Measurements from ENCODE around the gene BIRC6.

The BIRC6 gene

DNA sequence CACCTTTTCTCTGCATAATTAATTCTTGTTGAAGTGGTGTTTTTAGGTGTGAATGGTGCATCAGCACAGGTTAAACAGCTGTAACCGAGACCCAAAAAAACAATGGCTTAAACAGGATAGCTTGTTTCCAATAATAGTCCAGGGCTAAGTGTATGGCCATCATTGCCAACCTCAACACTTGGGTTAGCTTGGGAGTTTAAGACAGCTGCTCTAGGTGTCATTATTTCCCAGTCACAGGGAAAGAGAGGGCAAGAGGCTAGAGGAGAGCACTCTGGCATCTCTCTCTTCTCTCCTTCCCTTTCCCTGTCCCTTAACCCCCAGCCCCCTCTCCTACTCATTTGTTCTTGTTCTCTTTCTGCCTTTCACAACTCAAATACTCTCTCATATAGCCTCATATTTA, 21.1 kb downstream of the BIRC6 start:
- no peak overlapping the region for H2BK5ac ChIP-seq (ENCODE audit: low read length)
- H3K27me3 ChIP-seq (ENCODE audit: insufficient read depth, low read length, poor library complexity): no peaks in the 10 kb centered on the region
- peaks cover 7% of the 10 kb centered on the region for H3K79me1 ChIP-seq (ENCODE audit: low read length)
- no peak overlapping the region for H2AK5ac ChIP-seq (ENCODE audit: low read length)
- H3K4me3 ChIP-seq (ENCODE audit: low read length): no peak overlapping the region
- H3K4me2 ChIP-seq (ENCODE audit: low read length): no peak overlapping the region
- H4K8ac ChIP-seq (ENCODE audit: low read depth, low read length): no peak overlapping the region
- H3K23ac ChIP-seq (ENCODE audit: low read length): no peak overlapping the region
- no peak for DNase-seq
- H3K79me2 ChIP-seq (ENCODE audit: control insufficient read depth, insufficient read depth, low read length): peaks cover 28% of the 10 kb centered on the region
- H3K4me1 ChIP-seq (ENCODE audit: control insufficient read depth, low read depth, low read length): peaks cover 5% of the 10 kb centered on the region
- no peak overlapping the region for H3K27ac ChIP-seq (ENCODE audit: low read depth, low read length)
- H4K5ac ChIP-seq (ENCODE audit: low read length): no peak overlapping the region
- no CpG with 5 or more reads among the region's 1 CpG for WGBS (ENCODE audit: extremely low coverage, insufficient coverage, low lambda C conversion rate)
- H3K36me3 ChIP-seq (ENCODE audit: control insufficient read depth, insufficient read depth, low read length): peaks cover 2% of the 10 kb centered on the region
- no peak overlapping the region for H3K4ac ChIP-seq (ENCODE audit: low read depth, low read length)
- no peak overlapping the region for H2BK15ac ChIP-seq (replicated peaks; ENCODE audit: low read depth)
- H3K56ac ChIP-seq (ENCODE audit: low read length): no peak overlapping the region
- H3K9ac ChIP-seq (ENCODE audit: low read length): no peak overlapping the region
- H3K18ac ChIP-seq (ENCODE audit: low read length): no peak overlapping the region
- H2BK120ac ChIP-seq (ENCODE audit: low read depth, low read length): no peak overlapping the region

DNA sequence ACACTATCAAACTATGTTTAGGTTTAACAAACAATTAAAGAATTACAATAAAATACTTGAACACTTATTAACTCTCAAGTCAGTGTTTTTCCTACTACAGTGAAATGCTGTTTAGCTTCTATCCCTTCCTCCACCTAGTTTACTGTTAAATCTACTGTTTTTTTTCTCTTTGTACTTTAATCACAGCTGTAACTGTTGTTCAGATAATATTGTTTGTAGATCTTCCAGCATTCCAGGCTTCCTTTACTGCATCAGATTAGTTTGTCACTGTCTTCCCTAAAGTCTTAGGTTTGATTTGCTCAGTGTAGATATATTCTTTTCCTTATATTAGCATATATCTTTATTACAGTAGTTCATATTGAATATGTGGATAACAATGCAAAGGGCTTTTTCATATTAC, 22.5 kb downstream of the BIRC6 start:
- Histone ChIP-seq H2BK120ac (ENCODE audit: low read depth, low read length) (no peak overlapping the region), H4K5ac (ENCODE audit: low read length) (no peak overlapping the region), H2BK5ac (ENCODE audit: low read length) (no peak overlapping the region), H3K27me3 (ENCODE audit: insufficient read depth, low read length, poor library complexity) (no peaks in the 10 kb centered on the region), H3K9ac (ENCODE audit: low read length) (no peak overlapping the region), H3K4me1 (ENCODE audit: control insufficient read depth, low read depth, low read length) (peaks cover 5% of the 10 kb centered on the region), H3K4me2 (ENCODE audit: low read length) (no peak overlapping the region), H3K56ac (ENCODE audit: low read length) (no peak overlapping the region), H3K4ac (ENCODE audit: low read depth, low read length) (no peak overlapping the region), H3K23ac (ENCODE audit: low read length) (no peak overlapping the region), H3K36me3 (ENCODE audit: control insufficient read depth, insufficient read depth, low read length) (peaks cover 2% of the 10 kb centered on the region), H4K8ac (ENCODE audit: low read depth, low read length) (no peak overlapping the region), H3K79me2 (ENCODE audit: control insufficient read depth, insufficient read depth, low read length) (peaks cover 18% of the 10 kb centered on the region), H3K79me1 (ENCODE audit: low read length) (peaks cover 10% of the 10 kb centered on the region), H2AK5ac (ENCODE audit: low read length) (no peak overlapping the region), H3K4me3 (ENCODE audit: low read length) (no peak overlapping the region), H2BK15ac (replicated peaks; ENCODE audit: low read depth) (no peak overlapping the region), H3K18ac (ENCODE audit: low read length) (no peak overlapping the region), H3K27ac (ENCODE audit: low read depth, low read length) (no peak overlapping the region)
- peak; percentile 42 for DNase-seq

DNA sequence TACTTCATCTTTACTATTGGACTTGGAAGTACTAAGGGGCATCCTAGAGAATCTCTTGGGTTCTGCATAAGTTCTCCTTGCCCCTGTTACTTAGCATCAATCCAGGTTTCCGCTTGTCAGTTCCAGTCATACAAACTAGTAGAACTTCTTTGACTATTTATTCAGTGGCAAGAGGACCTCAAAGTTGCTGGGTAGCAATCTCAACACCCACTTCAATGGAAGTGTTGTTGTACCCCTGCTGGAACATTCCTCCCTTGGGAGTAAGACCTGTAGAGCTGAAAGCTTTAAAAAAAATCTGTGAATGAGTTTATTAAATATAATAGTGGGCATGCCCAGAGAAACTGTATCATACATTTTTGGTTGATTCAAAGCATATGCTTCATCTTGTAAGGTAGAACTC, 27.0 kb downstream of the BIRC6 start:
- Histone ChIP-seq H4K8ac (ENCODE audit: low read depth, low read length) (no peak overlapping the region), H4K5ac (ENCODE audit: low read length) (no peak overlapping the region), H3K18ac (ENCODE audit: low read length) (no peak overlapping the region), H3K4me2 (ENCODE audit: low read length) (no peak overlapping the region), H3K79me1 (ENCODE audit: low read length) (peaks cover 13% of the 10 kb centered on the region), H3K36me3 (ENCODE audit: control insufficient read depth, insufficient read depth, low read length) (peaks cover 2% of the 10 kb centered on the region), H3K23ac (ENCODE audit: low read length) (no peak overlapping the region), H3K4me3 (ENCODE audit: low read length) (no peak overlapping the region), H2AK5ac (ENCODE audit: low read length) (no peak overlapping the region), H3K27me3 (ENCODE audit: insufficient read depth, low read length, poor library complexity) (no peaks in the 10 kb centered on the region), H3K79me2 (ENCODE audit: control insufficient read depth, insufficient read depth, low read length) (peaks cover 5% of the 10 kb centered on the region), H2BK15ac (replicated peaks; ENCODE audit: low read depth) (no peak overlapping the region), H3K56ac (ENCODE audit: low read length) (no peak overlapping the region), H2BK5ac (ENCODE audit: low read length) (no peak overlapping the region), H2BK120ac (ENCODE audit: low read depth, low read length) (no peak overlapping the region), H3K4me1 (ENCODE audit: control insufficient read depth, low read depth, low read length) (peaks cover 3% of the 10 kb centered on the region), H3K9ac (ENCODE audit: low read length) (no peak overlapping the region), H3K27ac (ENCODE audit: low read depth, low read length) (no peak overlapping the region), H3K4ac (ENCODE audit: low read depth, low read length) (no peak overlapping the region)
- no CpG with 5 or more reads among the region's 1 CpG for WGBS (ENCODE audit: extremely low coverage, insufficient coverage, low lambda C conversion rate)
- no peak for DNase-seq

DNA sequence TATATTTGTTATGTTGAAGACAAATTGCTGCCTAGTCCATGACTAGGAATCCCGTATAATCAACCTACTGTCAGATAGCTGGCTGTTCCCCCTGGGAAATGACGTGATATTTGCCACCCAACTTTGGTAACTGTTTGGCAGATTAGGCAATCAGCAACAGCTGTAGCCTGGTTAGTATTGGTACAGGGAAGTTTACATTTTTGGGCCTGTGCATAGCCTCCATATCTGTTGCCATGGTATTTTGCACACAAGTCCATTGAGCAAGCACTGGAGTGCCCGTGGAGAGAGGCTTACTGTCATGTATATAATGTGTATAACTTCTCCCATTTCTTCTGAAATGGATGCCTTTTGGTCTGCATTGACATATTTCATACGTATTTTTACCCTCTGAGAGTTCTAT, 27.7 kb downstream of the BIRC6 start:
- Histone ChIP-seq H4K8ac (ENCODE audit: low read depth, low read length) (no peak overlapping the region), H4K5ac (ENCODE audit: low read length) (no peak overlapping the region), H3K4me3 (ENCODE audit: low read length) (no peak overlapping the region), H3K4me1 (ENCODE audit: control insufficient read depth, low read depth, low read length) (peaks cover 3% of the 10 kb centered on the region), H3K79me1 (ENCODE audit: low read length) (peaks cover 13% of the 10 kb centered on the region), H3K27me3 (ENCODE audit: insufficient read depth, low read length, poor library complexity) (no peaks in the 10 kb centered on the region), H2AK5ac (ENCODE audit: low read length) (no peak overlapping the region), H3K27ac (ENCODE audit: low read depth, low read length) (no peak overlapping the region), H3K23ac (ENCODE audit: low read length) (no peak overlapping the region), H3K79me2 (ENCODE audit: control insufficient read depth, insufficient read depth, low read length) (peaks cover 5% of the 10 kb centered on the region), H2BK5ac (ENCODE audit: low read length) (no peak overlapping the region), H2BK15ac (replicated peaks; ENCODE audit: low read depth) (no peak overlapping the region), H2BK120ac (ENCODE audit: low read depth, low read length) (no peak overlapping the region), H3K4me2 (ENCODE audit: low read length) (no peak overlapping the region), H3K18ac (ENCODE audit: low read length) (no peak overlapping the region), H3K9ac (ENCODE audit: low read length) (no peak overlapping the region), H3K4ac (ENCODE audit: low read depth, low read length) (no peak overlapping the region), H3K56ac (ENCODE audit: low read length) (no peak overlapping the region), H3K36me3 (ENCODE audit: control insufficient read depth, insufficient read depth, low read length) (peaks cover 2% of the 10 kb centered on the region)
- DNase-seq: no peak
- no CpG with 5 or more reads among the region's 4 CpGs for WGBS (ENCODE audit: extremely low coverage, insufficient coverage, low lambda C conversion rate)

DNA sequence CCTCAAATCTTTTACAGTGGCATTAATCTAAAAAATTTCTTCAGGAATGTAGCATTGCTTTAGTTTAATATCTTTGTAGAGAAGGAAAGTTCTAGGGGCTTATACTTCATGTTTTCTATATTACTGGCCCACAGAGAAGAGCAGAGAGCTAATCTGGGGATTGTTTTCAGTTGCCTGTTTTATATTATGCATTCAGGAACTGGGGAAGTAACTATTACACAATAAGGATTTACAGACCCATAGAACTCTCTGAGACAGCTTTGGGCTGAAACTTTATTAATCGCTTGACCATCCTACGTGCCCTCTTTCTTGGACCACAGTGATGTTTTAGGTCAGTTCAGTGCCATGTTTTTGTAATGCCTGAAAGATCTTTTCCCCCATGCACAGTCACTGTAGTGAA, 29.9 kb downstream of the BIRC6 start:
- H2BK15ac ChIP-seq (replicated peaks; ENCODE audit: low read depth): no peak overlapping the region
- peaks cover 13% of the 10 kb centered on the region for H3K79me1 ChIP-seq (ENCODE audit: low read length)
- H3K27me3 ChIP-seq (ENCODE audit: insufficient read depth, low read length, poor library complexity): no peaks in the 10 kb centered on the region
- no peak overlapping the region for H3K9ac ChIP-seq (ENCODE audit: low read length)
- H3K23ac ChIP-seq (ENCODE audit: low read length): no peak overlapping the region
- DNase-seq: no peak
- no peak overlapping the region for H4K5ac ChIP-seq (ENCODE audit: low read length)
- H3K27ac ChIP-seq (ENCODE audit: low read depth, low read length): no peak overlapping the region
- no peak overlapping the region for H2BK120ac ChIP-seq (ENCODE audit: low read depth, low read length)
- H3K36me3 ChIP-seq (ENCODE audit: control insufficient read depth, insufficient read depth, low read length): peaks cover 2% of the 10 kb centered on the region
- peaks cover 3% of the 10 kb centered on the region for H3K4me1 ChIP-seq (ENCODE audit: control insufficient read depth, low read depth, low read length)
- no peak overlapping the region for H3K4ac ChIP-seq (ENCODE audit: low read depth, low read length)
- H3K18ac ChIP-seq (ENCODE audit: low read length): no peak overlapping the region
- no CpG with 5 or more reads among the region's 2 CpGs for WGBS (ENCODE audit: extremely low coverage, insufficient coverage, low lambda C conversion rate)
- H3K4me3 ChIP-seq (ENCODE audit: low read length): no peak overlapping the region
- no peak overlapping the region for H4K8ac ChIP-seq (ENCODE audit: low read depth, low read length)
- H2BK5ac ChIP-seq (ENCODE audit: low read length): no peak overlapping the region
- no peak overlapping the region for H2AK5ac ChIP-seq (ENCODE audit: low read length)
- H3K4me2 ChIP-seq (ENCODE audit: low read length): no peak overlapping the region
- H3K56ac ChIP-seq (ENCODE audit: low read length): no peak overlapping the region
- H3K79me2 ChIP-seq (ENCODE audit: control insufficient read depth, insufficient read depth, low read length): peaks cover 5% of the 10 kb centered on the region

DNA sequence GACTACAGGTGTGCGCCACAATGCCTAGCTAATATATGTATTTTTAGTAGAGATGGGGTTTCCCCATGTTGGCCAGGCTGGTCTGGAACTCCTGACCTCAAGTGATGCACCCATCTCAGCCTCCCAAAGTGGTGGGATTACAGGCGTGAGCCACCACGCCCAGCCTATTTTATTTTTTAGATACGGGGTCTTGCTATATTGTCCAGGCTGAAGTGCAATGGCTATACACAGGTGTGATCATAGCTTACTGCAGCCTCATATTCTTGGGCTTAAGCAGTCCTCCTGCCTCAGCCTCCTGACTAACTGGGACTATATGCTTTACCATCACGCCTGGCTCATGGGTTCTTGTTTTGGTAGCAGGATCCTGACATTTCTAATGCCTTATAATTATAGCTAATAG, 42.4 kb downstream of the BIRC6 start:
- no CpG with 5 or more reads among the region's 5 CpGs for WGBS (ENCODE audit: extremely low coverage, insufficient coverage, low lambda C conversion rate)
- H4K8ac ChIP-seq (ENCODE audit: low read depth, low read length): no peak overlapping the region
- no peak overlapping the region for H3K9ac ChIP-seq (ENCODE audit: low read length)
- H3K27me3 ChIP-seq (ENCODE audit: insufficient read depth, low read length, poor library complexity): no peaks in the 10 kb centered on the region
- H3K4me3 ChIP-seq (ENCODE audit: low read length): no peak overlapping the region
- no peaks in the 10 kb centered on the region for H3K79me2 ChIP-seq (ENCODE audit: control insufficient read depth, insufficient read depth, low read length)
- DNase-seq: no peak
- no peaks in the 10 kb centered on the region for H3K4me1 ChIP-seq (ENCODE audit: control insufficient read depth, low read depth, low read length)
- no peak overlapping the region for H3K27ac ChIP-seq (ENCODE audit: low read depth, low read length)
- H3K79me1 ChIP-seq (ENCODE audit: low read length): no peaks in the 10 kb centered on the region
- H2BK120ac ChIP-seq (ENCODE audit: low read depth, low read length): no peak overlapping the region
- no peak overlapping the region for H3K23ac ChIP-seq (ENCODE audit: low read length)
- no peak overlapping the region for H2AK5ac ChIP-seq (ENCODE audit: low read length)
- no peak overlapping the region for H2BK5ac ChIP-seq (ENCODE audit: low read length)
- no peak overlapping the region for H3K4me2 ChIP-seq (ENCODE audit: low read length)
- H4K5ac ChIP-seq (ENCODE audit: low read length): no peak overlapping the region
- H3K4ac ChIP-seq (ENCODE audit: low read depth, low read length): no peak overlapping the region
- H3K56ac ChIP-seq (ENCODE audit: low read length): no peak overlapping the region
- H3K18ac ChIP-seq (ENCODE audit: low read length): no peak overlapping the region
- H3K36me3 ChIP-seq (ENCODE audit: control insufficient read depth, insufficient read depth, low read length): peaks cover 5% of the 10 kb centered on the region
- no peak overlapping the region for H2BK15ac ChIP-seq (replicated peaks; ENCODE audit: low read depth)
